HepG2 (cell line): ENCODE results near the gene TNP2. TPM values are rescaled to one million over a fixed set of nuclear protein-coding genes. Genes with fewer than 3 reads are reported as not detected.

ENCODE experiments used
- ARNTL ChIP-seq: sonication (generic); formaldehyde crosslinking; IDR thresholded peaks from 2 replicates; pipeline ENCODE4 v1.4.0; 2020; ENCODE audit warnings: mild to moderate bottlenecking, missing genetic modification reagents
- ATRX ChIP-seq: sonication (generic); formaldehyde crosslinking; IDR thresholded peaks from 2 replicates; pipeline ENCODE4 v1.4.0; 2020; ENCODE audit warnings: missing genetic modification reagents, borderline replicate concordance
- DMAP1 ChIP-seq: IDR thresholded peaks from 2 replicates; pipeline ENCODE4 v1.6.1; 2016
- HNRNPLL ChIP-seq: fragments of 200-400 bp; formaldehyde crosslinking; IDR thresholded peaks from 2 replicates; pipeline ENCODE4 v1.6.1; 2017; ENCODE audit warnings: mild to moderate bottlenecking, low read depth, low read length; ENCODE audit not compliant: poor library complexity, severe bottlenecking
- KMT2A ChIP-seq: sonication (generic); formaldehyde crosslinking; IDR thresholded peaks from 2 replicates; pipeline ENCODE4 v1.4.0; 2020; ENCODE audit warnings: missing genetic modification reagents
- RBFOX2 ChIP-seq: fragments of 200-400 bp; formaldehyde crosslinking; IDR thresholded peaks from 2 replicates; pipeline ENCODE4 v1.6.1; 2017; ENCODE audit warnings: low read depth, mild to moderate bottlenecking, low read length
- SMAD1 ChIP-seq: sonication (generic); formaldehyde crosslinking; IDR thresholded peaks from 2 replicates; pipeline ENCODE4 v1.4.0; 2020; ENCODE audit warnings: missing genetic modification reagents, low read depth, mild to moderate bottlenecking, borderline replicate concordance
- SMAD3 ChIP-seq: sonication (generic); formaldehyde crosslinking; IDR thresholded peaks from 2 replicates; pipeline ENCODE4 v1.4.0; 2020; ENCODE audit warnings: missing genetic modification reagents
- THAP11 ChIP-seq: IDR thresholded peaks from 2 replicates; pipeline ENCODE4 v1.6.1; 2016; ENCODE audit warnings: missing biosample characterization, missing genetic modification reagents
- YEATS2 ChIP-seq: sonication (generic); formaldehyde crosslinking; IDR thresholded peaks from 2 replicates; pipeline ENCODE4 v1.4.0; 2020; ENCODE audit warnings: missing genetic modification reagents, borderline replicate concordance
- ZHX1 ChIP-seq: sonication (generic); formaldehyde crosslinking; IDR thresholded peaks from 2 replicates; pipeline ENCODE4 v1.8.1; 2022; ENCODE audit warnings: low read depth, mild to moderate bottlenecking, missing genetic modification reagents
- ZMAT3 ChIP-seq: sonication (generic); formaldehyde crosslinking; conservative IDR thresholded peaks from 2 replicates; pipeline ENCODE4 v1.7.0; 2021; ENCODE audit warnings: missing genetic modification reagents
- ZNF260 ChIP-seq: sonication (generic); formaldehyde crosslinking; IDR thresholded peaks from 2 replicates; pipeline ENCODE4 v1.4.0; 2020; ENCODE audit warnings: missing genetic modification reagents, low read depth, mild to moderate bottlenecking, borderline replicate concordance
- ZNF263 ChIP-seq: sonication (generic); formaldehyde crosslinking; IDR thresholded peaks from 2 replicates; pipeline ENCODE4 v1.4.0; 2020; ENCODE audit warnings: missing genetic modification reagents
- ZNF292 ChIP-seq: sonication (generic); formaldehyde crosslinking; IDR thresholded peaks from 2 replicates; pipeline ENCODE4 v1.8.1; 2022; ENCODE audit warnings: mild to moderate bottlenecking, low read depth, missing genetic modification reagents, borderline replicate concordance
- ZNF614 ChIP-seq: IDR thresholded peaks from 2 replicates; pipeline ENCODE4 v1.6.1; 2018; ENCODE audit warnings: missing biosample characterization, missing genetic modification reagents, inconsistent platforms, borderline replicate concordance
- ZNF691 ChIP-seq: sonication (generic); formaldehyde crosslinking; IDR thresholded peaks from 2 replicates; pipeline ENCODE4 v1.4.0; 2020; ENCODE audit warnings: missing genetic modification reagents, low read depth, mild to moderate bottlenecking, borderline replicate concordance
- ZNF770 ChIP-seq: sonication (generic); formaldehyde crosslinking; IDR thresholded peaks from 2 replicates; pipeline ENCODE4 v1.5.0; 2020; ENCODE audit warnings: mild to moderate bottlenecking, missing genetic modification reagents
- polyA plus RNA-seq, 8 experiments: library from polyadenylated mRNA; depleted of rRNA in 3 of 8; stranded (reverse) in 7 of 8; unstranded in 1 of 8; fragments of >200 nt; fragmentation: Illumina TruSeq in 4 of 8; extraction: Trizol in 4 of 8; gene quantifications; 2 replicates each; pipeline versions ENCODE4 v1.2.1 to v1.2.3, GENCODE V29; 2011 to 2016; ENCODE audit warnings: low read depth in 4 of 8, missing spikeins in 1 of 8, mixed read lengths in 1 of 8; ENCODE audit not compliant: insufficient read depth in 1 of 8
- total RNA-seq, 5 experiments: library from RNA; depleted of rRNA; stranded (reverse); fragments of >200 nt; fragmentation: Illumina TruSeq; extraction: Trizol; gene quantifications; 2 replicates each; pipeline ENCODE4 v1.2.3, GENCODE V29; 2016; ENCODE audit warnings: low read depth in 1 of 5

The TNP2 gene
- total and polyA plus RNA-seq, 2 of the 13 experiments (the other 11 are each of a cell fraction or from before 2014, with no cell fraction given): not detected

- no peak for TF ChIP-seq ZHX1 (CRISPR knock-in tag)
- no peak for TF ChIP-seq SMAD1 (CRISPR knock-in tag)
- TF ChIP-seq DMAP1 (CRISPR knock-in tag): no peak
- no peak for TF ChIP-seq ZNF691 (CRISPR knock-in tag)
- TF ChIP-seq ZNF260 (CRISPR knock-in tag): no peak
- 0 out of 2 replicates have a peak, but pooled peaks have one; percentile 19 for TF ChIP-seq ZMAT3 (CRISPR knock-in tag)
- TF ChIP-seq THAP11 (CRISPR knock-in tag): 0 out of 2 replicates have a peak, but pooled peaks have one; percentile 32
- TF ChIP-seq SMAD3: no peak
- no peak for TF ChIP-seq KMT2A (CRISPR knock-in tag)
- peak; percentile 84; the same call in 1 of the 2 replicates for TF ChIP-seq ARNTL (CRISPR knock-in tag)
- no peak for TF ChIP-seq YEATS2 (CRISPR knock-in tag)
- TF ChIP-seq ZNF770 (CRISPR knock-in tag): peak; percentile 52
- no peak for TF ChIP-seq ZNF292
- TF ChIP-seq ZNF263 (CRISPR knock-in tag): no peak
- TF ChIP-seq ATRX (CRISPR knock-in tag): no peak
- TF ChIP-seq HNRNPLL: no peak
- 0 out of 2 replicates have a peak, but pooled peaks have one; percentile 33 for TF ChIP-seq ZNF614 (CRISPR knock-in tag)
- TF ChIP-seq RBFOX2: no peak
These were observed 33.5 kb downstream of the TNP2 start (continued) for GRCh38 chr16:11235703-11235991.
